Activated naive CD8-positive, alpha-beta T cell treated with anti-CD3 and anti-CD28 coated beads, Interleukin-2, amount 50 U/mL, for 24 hours (primary cell): Measurements from ENCODE around the gene TRMT1L.

ENCODE experiments used
- ATAC-seq: fragments of 150-1000 bp; cut with Tn5 transposase; one replicate; pipeline ENCODE4 v1.10.0; 2021
- DNase-seq: peaks from one replicate; pipeline ENCODE4 v3.0.0; 2021
- H3K27ac Mint-ChIP-seq: one replicate; pipeline ENCODE4 v1.8.0; 2021; ENCODE audit warnings: mild to moderate bottlenecking, mixed read lengths
- H3K27me3 Mint-ChIP-seq: one replicate; pipeline ENCODE4 v1.8.0; 2021; ENCODE audit warnings: mixed read lengths
- H3K36me3 Mint-ChIP-seq: one replicate; pipeline ENCODE4 v1.8.0; 2021; ENCODE audit warnings: low read depth, mixed read lengths
- H3K4me1 Mint-ChIP-seq: one replicate; pipeline ENCODE4 v1.8.0; 2021; ENCODE audit warnings: mixed read lengths
- H3K4me3 Mint-ChIP-seq: one replicate; pipeline ENCODE4 v1.8.0; 2021; ENCODE audit warnings: mild to moderate bottlenecking, moderate library complexity, mixed read lengths
- H3K9me3 Mint-ChIP-seq: one replicate; pipeline ENCODE4 v1.8.0; 2021; ENCODE audit warnings: mixed read lengths

TRMT1L gene

GRCh38 chr1:185087746-185088145 is 69.0 kb downstream of the TRMT1L start:
- H3K36me3 Mint-ChIP-seq, result peaks cover 32% of the 10 kb centered on the region

GRCh38 chr1:185087101-185087500 is 69.7 kb downstream of the TRMT1L start:
- H3K36me3 Mint-ChIP-seq, result peaks cover 32% of the 10 kb centered on the region
- DNase-seq, result no peak

More at GRCh38 chr1:185087746-185088145, 69.0 kb downstream of the TRMT1L start:
- no peak overlapping the region for H3K4me3 Mint-ChIP-seq
- peaks cover 7% of the 10 kb centered on the region for H3K4me1 Mint-ChIP-seq
- no peak for DNase-seq
- no peaks in the 10 kb centered on the region for H3K9me3 Mint-ChIP-seq
- no peak overlapping the region for H3K27ac Mint-ChIP-seq
- ATAC-seq, result no peak
- H3K27me3 Mint-ChIP-seq, result no peaks in the 10 kb centered on the region

GRCh38 chr1:185083818-185084217 is 72.9 kb downstream of the TRMT1L start:
- ATAC-seq (no peak), DNase-seq (no peak)
- H3K27me3 Mint-ChIP-seq, result no peaks in the 10 kb centered on the region
- no peaks in the 10 kb centered on the region for H3K9me3 Mint-ChIP-seq
- H3K4me1 Mint-ChIP-seq, result peaks cover 9% of the 10 kb centered on the region
- no peak overlapping the region for H3K4me3 Mint-ChIP-seq
- H3K36me3 Mint-ChIP-seq, result peaks cover 21% of the 10 kb centered on the region
- H3K27ac Mint-ChIP-seq, result no peak overlapping the region

More at GRCh38 chr1:185087101-185087500, 69.7 kb downstream of the TRMT1L start:
- Mint-ChIP-seq H3K4me3 (no peak overlapping the region), H3K27ac (no peak overlapping the region), H3K27me3 (no peaks in the 10 kb centered on the region), H3K9me3 (no peaks in the 10 kb centered on the region), H3K4me1 (peaks cover 7% of the 10 kb centered on the region)
- ATAC-seq, result no peak

DNA sequence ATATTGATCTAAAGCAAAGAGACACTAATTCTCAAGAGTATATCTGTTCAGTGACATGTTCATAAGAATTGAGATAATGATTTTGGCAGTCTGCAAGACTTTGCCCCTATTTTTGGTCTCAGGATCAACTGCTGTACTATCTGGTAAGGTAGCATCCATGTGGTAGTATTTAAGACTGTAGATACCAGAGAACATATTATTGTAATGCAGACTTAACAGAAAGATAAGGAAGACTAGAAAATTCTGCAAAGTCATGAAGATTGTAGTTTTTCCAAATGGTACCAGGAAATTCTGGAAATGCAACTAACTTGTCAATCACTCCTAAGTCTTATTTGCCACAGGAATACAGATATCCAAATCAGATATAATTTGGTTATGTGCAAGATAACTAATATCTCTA is 76.3 kb downstream of the TRMT1L start:
- DNase-seq (no peak), ATAC-seq (no peak)
- Mint-ChIP-seq H3K36me3 (peaks cover 8% of the 10 kb centered on the region), H3K9me3 (peaks cover 4% of the 10 kb centered on the region), H3K4me3 (no peak overlapping the region), H3K27me3 (no peaks in the 10 kb centered on the region), H3K4me1 (peaks cover 23% of the 10 kb centered on the region), H3K27ac (no peak overlapping the region)

DNA sequence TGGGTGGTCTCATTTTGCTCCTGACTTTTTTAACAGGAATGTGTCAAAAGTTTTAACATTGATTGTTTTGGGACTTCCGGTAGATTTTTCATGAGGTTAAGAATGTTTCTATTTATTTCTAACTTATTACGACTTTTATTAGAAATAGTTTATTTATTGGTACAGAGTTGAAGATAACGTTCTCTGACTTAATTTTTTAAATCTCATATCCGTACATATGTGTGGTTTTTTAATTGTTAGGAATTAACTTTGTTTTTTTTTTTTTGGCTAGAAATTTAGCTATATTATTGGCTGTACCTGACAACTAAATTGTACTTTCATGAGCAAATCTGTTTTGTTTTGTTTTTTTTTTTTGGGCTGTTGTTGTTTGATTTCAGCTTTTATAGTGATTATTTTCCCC is 79.4 kb downstream of the TRMT1L start:
- Mint-ChIP-seq H3K4me3 (no peak overlapping the region), H3K9me3 (peaks cover 4% of the 10 kb centered on the region), H3K36me3 (peaks cover 7% of the 10 kb centered on the region), H3K4me1 (peaks cover 37% of the 10 kb centered on the region), H3K27me3 (no peaks in the 10 kb centered on the region), H3K27ac (no peak overlapping the region)
- DNase-seq, result no peak
- ATAC-seq, result no peak

GRCh38 chr1:185075476-185075875 is 81.3 kb downstream of the TRMT1L start:
- H3K27ac Mint-ChIP-seq, result no peak overlapping the region
- DNase-seq (no peak), ATAC-seq (no peak)
- peaks cover 15% of the 10 kb centered on the region for H3K36me3 Mint-ChIP-seq
- peaks cover 11% of the 10 kb centered on the region for H3K9me3 Mint-ChIP-seq
- peaks cover 46% of the 10 kb centered on the region for H3K4me1 Mint-ChIP-seq
- H3K27me3 Mint-ChIP-seq, result no peaks in the 10 kb centered on the region
- H3K4me3 Mint-ChIP-seq, result no peak overlapping the region

GRCh38 chr1:185074307-185074706 is 82.4 kb downstream of the TRMT1L start:
- Mint-ChIP-seq H3K4me3 (no peak overlapping the region), H3K27ac (peak overlapping the region; percentile 7), H3K27me3 (no peaks in the 10 kb centered on the region), H3K4me1 (peaks cover 44% of the 10 kb centered on the region), H3K9me3 (peaks cover 11% of the 10 kb centered on the region), H3K36me3 (peaks cover 13% of the 10 kb centered on the region)
- no peak for DNase-seq
- ATAC-seq, result peak; percentile 94

- Mint-ChIP-seq H3K4me3 (no peak overlapping the region), H3K4me1 (peaks cover 46% of the 10 kb centered on the region), H3K27me3 (no peaks in the 10 kb centered on the region), H3K27ac (no peak overlapping the region), H3K36me3 (peaks cover 13% of the 10 kb centered on the region), H3K9me3 (peaks cover 11% of the 10 kb centered on the region)
- DNase-seq (no peak), ATAC-seq (peak; percentile 53)
Observed at GRCh38 chr1:185073725-185074124, 83.0 kb downstream of the TRMT1L start.

GRCh38 chr1:185070051-185070450 is 86.7 kb downstream of the TRMT1L start:
- ATAC-seq (no peak), DNase-seq (no peak)
- Mint-ChIP-seq H3K27ac (no peak overlapping the region), H3K27me3 (no peaks in the 10 kb centered on the region), H3K36me3 (peaks cover 26% of the 10 kb centered on the region), H3K4me3 (no peak overlapping the region), H3K9me3 (peaks cover 7% of the 10 kb centered on the region), H3K4me1 (peaks cover 52% of the 10 kb centered on the region)

DNA sequence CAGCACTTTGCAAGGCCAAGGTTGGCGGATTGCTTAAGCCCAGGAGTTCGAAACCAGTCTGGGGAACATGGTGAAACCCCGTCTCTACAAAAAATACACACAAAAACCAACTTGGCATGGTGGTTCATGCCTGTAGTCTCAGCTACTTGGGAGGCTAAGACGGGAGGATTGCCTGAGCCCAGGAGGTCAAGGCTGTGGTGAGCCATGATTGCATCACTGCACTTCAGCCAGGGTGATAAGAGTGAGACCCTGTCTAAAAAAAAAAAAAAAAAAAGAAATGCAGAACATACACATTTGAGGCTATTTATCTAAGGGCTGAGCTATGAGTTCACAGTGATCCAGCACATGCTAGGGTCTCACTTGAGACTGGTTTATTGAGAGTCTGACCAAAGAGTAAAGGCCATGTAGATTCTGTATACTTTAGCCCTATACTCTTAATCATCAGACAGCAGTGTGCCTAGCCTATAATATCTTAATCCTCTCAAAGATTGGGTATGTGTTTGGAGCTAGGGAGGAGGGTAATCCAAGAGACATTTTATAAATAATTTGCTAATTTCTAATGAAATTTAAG is 87.5 kb downstream of the TRMT1L start:
- no peak overlapping the region for H3K4me3 Mint-ChIP-seq
- H3K9me3 Mint-ChIP-seq, result peaks cover 7% of the 10 kb centered on the region
- no peak for DNase-seq
- H3K27me3 Mint-ChIP-seq, result no peaks in the 10 kb centered on the region
- peaks cover 46% of the 10 kb centered on the region for H3K4me1 Mint-ChIP-seq
- no peak overlapping the region for H3K27ac Mint-ChIP-seq
- peaks cover 31% of the 10 kb centered on the region for H3K36me3 Mint-ChIP-seq
- no peak for ATAC-seq

- Mint-ChIP-seq H3K9me3 (peaks cover 7% of the 10 kb centered on the region), H3K27me3 (no peaks in the 10 kb centered on the region), H3K4me3 (no peak overlapping the region), H3K4me1 (peaks cover 43% of the 10 kb centered on the region), H3K27ac (no peak overlapping the region), H3K36me3 (peaks cover 38% of the 10 kb centered on the region)
- no peak for DNase-seq
- ATAC-seq, result no peak
Observed at GRCh38 chr1:185068341-185068740, 88.4 kb downstream of the TRMT1L start.
